GM21390 (cell line): ENCODE results near the gene TMEM140.
"Not testable (repeated sequence)": the region's sequence is repeated elsewhere in the genome, so short reads cannot be mapped to it uniquely, and the experiment has no call there.

Experiments
- ATAC-seq: cut with Tn5 transposase; IDR thresholded peaks from one replicate; pipeline ENCODE4 v1.9.1; 2021; ENCODE audit not compliant: unreplicated experiment

TMEM140 gene

DNA sequence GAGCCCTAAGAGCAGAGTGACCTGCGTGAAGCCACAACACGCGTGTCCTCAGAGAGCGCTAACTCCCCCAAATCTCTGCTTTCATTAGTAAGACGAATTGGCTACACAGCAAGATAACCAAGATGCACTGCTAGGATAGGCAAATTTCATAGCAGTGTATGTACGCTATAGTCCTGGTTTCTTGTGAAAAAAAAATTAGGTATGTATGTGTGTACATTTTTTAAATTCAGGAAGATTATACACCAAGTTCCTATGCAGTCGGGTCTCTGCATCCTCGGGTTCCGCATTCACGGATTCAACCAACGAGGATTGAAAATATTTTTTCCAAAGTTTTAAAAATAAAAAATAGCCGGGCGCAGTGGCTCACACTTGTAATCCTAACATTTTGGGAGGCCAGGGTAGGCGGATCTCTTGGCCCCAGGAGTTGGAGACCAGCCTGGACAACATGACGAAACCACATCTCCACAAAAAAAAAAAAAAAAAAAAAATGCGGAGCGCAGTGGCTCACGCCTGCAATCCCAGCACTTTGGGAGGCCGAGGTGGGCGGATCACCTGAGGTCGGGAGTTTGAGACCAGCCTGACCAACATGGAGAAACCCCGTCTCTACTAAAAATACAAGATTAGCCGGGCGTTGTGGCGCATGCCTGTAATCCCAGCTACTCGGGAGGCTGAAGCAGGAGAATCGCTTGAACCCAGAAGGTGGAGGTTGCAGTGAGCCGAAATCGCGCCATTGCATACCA is 64.2 kb downstream of the TMEM140 start:
- not testable (repeated sequence) for ATAC-seq

DNA sequence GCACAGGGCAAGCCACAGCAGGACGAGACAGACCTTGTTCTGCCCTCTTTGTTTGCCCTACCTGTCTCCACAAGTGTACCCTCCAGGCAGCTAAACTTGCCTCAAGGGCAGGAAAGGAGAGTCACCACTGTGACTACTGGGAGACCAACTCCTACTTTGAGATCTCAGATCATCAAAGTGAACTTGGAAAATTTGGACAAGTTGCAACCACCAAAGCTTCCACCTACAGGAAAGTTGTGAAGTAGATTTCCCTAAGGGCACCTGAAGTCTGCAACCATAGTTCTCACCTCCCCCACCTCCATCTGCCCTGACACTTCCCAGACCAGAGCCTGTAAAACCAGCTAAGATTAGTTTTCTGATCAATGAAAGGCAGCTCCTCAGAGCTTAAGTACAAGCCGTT is 66.0 kb downstream of the TMEM140 start:
- no peak for ATAC-seq

DNA sequence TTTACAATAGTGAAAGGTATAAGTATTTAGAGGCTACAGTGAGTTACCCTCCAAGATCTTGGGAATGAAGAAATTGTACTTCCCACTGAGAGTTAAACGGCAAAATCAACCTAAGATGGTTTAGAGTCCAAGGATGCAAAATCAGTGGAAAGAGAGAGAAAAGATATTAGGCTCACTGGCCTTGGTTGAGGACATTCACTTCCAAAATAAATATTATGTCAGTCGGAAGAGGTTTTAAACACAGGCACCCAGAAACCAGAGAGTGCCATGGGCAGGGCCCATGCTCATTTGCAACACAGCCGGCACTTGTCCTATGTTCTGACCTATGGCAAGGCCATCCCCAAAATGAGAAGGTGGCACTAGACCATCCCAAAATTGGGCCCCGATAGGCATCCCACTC is 67.3 kb downstream of the TMEM140 start:
- ATAC-seq: no peak

DNA sequence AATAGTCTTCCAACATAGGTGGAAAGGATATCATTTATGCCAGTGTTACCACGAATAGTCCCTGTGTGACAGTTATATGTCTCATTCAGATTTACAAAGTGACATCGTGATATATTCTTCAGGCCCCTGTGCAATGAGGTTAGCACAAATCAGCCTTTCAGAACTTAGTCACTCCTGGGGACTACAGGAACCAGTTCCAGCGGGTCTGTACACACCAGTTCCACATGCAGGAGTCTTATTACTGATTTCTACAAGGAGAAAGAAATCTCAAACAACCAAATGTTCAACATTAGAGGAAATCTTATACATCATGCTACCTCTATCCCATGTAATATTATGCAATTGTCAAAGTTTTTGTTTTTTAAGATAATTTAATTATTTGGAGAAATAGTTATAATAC is 67.8 kb downstream of the TMEM140 start:
- no peak for ATAC-seq
